Caco-2 (cell line): ENCODE results near the gene ATP13A5. TPM values are rescaled to one million over a fixed set of nuclear protein-coding genes. Genes with fewer than 3 reads are reported as not detected.

Source experiments
- BruUV-seq: library from RNA; stranded (reverse); fragments of 400-500 nt; replicated peaks from 2 replicates; lab custom pipeline; 2021; lab: Mats Ljungman, UMichigan
- CTCF ChIA-PET: fragments of 300-600 bp; sonication (Branson Sonifier 250); formaldehyde crosslinking; loops from one replicate; lab custom pipeline; 2022; ENCODE audit warnings: antibody characterized with exemption; lab: Charles Lee
- POLR2A ChIA-PET: fragments of 300-600 bp; sonication (Branson Sonifier 250); formaldehyde crosslinking; loops from one replicate; lab custom pipeline; 2022; ENCODE audit warnings: antibody characterized with exemption; lab: Charles Lee
- DNase-seq, 2 experiments: peaks; one replicate each; pipeline versions ENCODE4 v3.0.0 to v3.0.0-alpha.2; 2020 to 2022
- H3K27me3 ChIP-seq: replicated peaks from 2 replicates; pipeline ENCODE4 v1.6.0; 2011; ENCODE audit warnings: low read length; ENCODE audit not compliant: control insufficient read depth, insufficient read depth
- H3K36me3 ChIP-seq: 2 replicates; pipeline ENCODE4 v1.5.1; 2011; ENCODE audit warnings: low read length; ENCODE audit not compliant: control insufficient read depth, insufficient read depth
- H3K4me1 ChIP-seq: fragments of 250-450 bp; sonication (Bioruptor Pico); 2 replicates; pipeline ENCODE4 v1.5.1; 2020; ENCODE audit warnings: mild to moderate bottlenecking
- H3K4me3 ChIP-seq: 2 replicates; pipeline ENCODE4 v1.5.1; 2011; ENCODE audit warnings: low read depth, mild to moderate bottlenecking, control low read depth, low read length
- H3K9me3 ChIP-seq: fragments of 250-450 bp; sonication (Bioruptor Pico); 2 replicates; pipeline ENCODE4 v1.5.1; 2020; ENCODE audit warnings: mild to moderate bottlenecking, moderate library complexity
- H3K27ac Mint-ChIP-seq: one replicate; pipeline ENCODE4 v1.8.0; 2022; ENCODE audit warnings: mixed read lengths; ENCODE audit not compliant: unreplicated experiment
- H3K27me3 Mint-ChIP-seq: one replicate; pipeline ENCODE4 v1.8.0; 2022; ENCODE audit warnings: mixed read lengths; ENCODE audit not compliant: insufficient read depth, unreplicated experiment
- H3K36me3 Mint-ChIP-seq: one replicate; pipeline ENCODE4 v1.8.0; 2022; ENCODE audit warnings: mild to moderate bottlenecking, mixed read lengths; ENCODE audit not compliant: insufficient read depth, unreplicated experiment
- H3K4me1 Mint-ChIP-seq: one replicate; pipeline ENCODE4 v1.8.0; 2022; ENCODE audit warnings: low read depth, mixed read lengths; ENCODE audit not compliant: unreplicated experiment
- H3K4me3 Mint-ChIP-seq: one replicate; pipeline ENCODE4 v1.8.0; 2022; ENCODE audit warnings: mild to moderate bottlenecking, moderate library complexity, mixed read lengths; ENCODE audit not compliant: unreplicated experiment
- H3K9me3 Mint-ChIP-seq: one replicate; pipeline ENCODE4 v1.8.0; 2022; ENCODE audit warnings: mixed read lengths; ENCODE audit not compliant: unreplicated experiment
- CTCF ChIP-seq, 2 experiments: fragments of 200-600 bp in 1 of 2; IDR thresholded peaks; 1 replicate in 1 of 2; 2 replicates in 1 of 2; pipeline versions ENCODE4 v1.5.1 to v1.8.0; 2011 to 2022; ENCODE audit warnings: antibody characterized with exemption in 1 of 2, control low read depth in 1 of 2, inconsistent platforms in 1 of 2, low read depth in 1 of 2, low read length in 1 of 2, mild to moderate bottlenecking in 1 of 2, moderate library complexity in 1 of 2; ENCODE audit not compliant: insufficient read depth in 1 of 2, severe bottlenecking in 1 of 2, unreplicated experiment in 1 of 2
- intact Hi-C: fragments of 100-400 bp; cut with micrococcal nuclease; formaldehyde crosslinking; loops from one replicate; pipeline ENCODE4 v1.10.0; 2022; ENCODE audit not compliant: unreplicated experiment
- total RNA-seq: library from RNA; stranded (reverse); gene quantifications from 2 replicates; pipeline ENCODE4 v1.2.3, GENCODE V29; 2022

Gene ATP13A5
- total RNA-seq, 1 experiment from 2014 or later, result not detected

DNA sequence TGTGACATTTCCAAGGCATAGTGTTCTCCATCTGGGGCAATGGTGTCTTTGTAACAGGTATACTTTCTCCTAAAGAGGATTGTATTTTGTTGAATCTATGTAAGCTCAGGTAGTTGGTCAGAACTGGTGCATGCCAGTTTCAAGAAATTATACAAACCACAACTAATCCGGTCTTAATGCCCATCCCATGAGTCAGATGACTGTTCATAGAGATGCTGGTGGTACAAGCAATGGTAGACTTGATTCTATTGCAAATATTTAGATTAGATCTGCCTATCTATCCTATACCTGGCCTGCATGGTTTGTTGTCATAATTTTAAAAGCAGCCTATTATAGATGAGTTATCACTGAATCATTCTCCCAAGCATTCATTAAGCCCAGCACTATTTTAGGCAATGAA is 43.5 kb downstream of the ATP13A5 start:
- H3K27me3 Mint-ChIP-seq, result no peaks in the 10 kb centered on the region
- Histone ChIP-seq H3K27me3 (no peaks in the 10 kb centered on the region), H3K4me3 (no peak overlapping the region), H3K36me3 (no peaks in the 10 kb centered on the region), H3K4me1 (no peaks in the 10 kb centered on the region), H3K9me3 (no peaks in the 10 kb centered on the region)
- no peak overlapping the region for H3K27ac Mint-ChIP-seq
- intact Hi-C loops, result no loop called here
- H3K4me3 Mint-ChIP-seq, result no peak overlapping the region
- CTCF ChIA-PET, result no interaction called here
- TF ChIP-seq CTCF (IDR thresholded peaks at IDR 0.05; ENCODE audit: insufficient read depth in 1 of 2, low read depth in 1 of 2, low read length in 1 of 2, severe bottlenecking in 1 of 2, unreplicated experiment in 1 of 2), result no peak
- no peak for DNase-seq
- no TSS peak for BruUV-seq
- H3K36me3 Mint-ChIP-seq, result no peaks in the 10 kb centered on the region
- peaks cover 10% of the 10 kb centered on the region for H3K9me3 Mint-ChIP-seq
- peaks cover 7% of the 10 kb centered on the region for H3K4me1 Mint-ChIP-seq
- POLR2A ChIA-PET, result no interaction called here

- no TSS peak for BruUV-seq
- H3K4me1 ChIP-seq, result no peaks in the 10 kb centered on the region
- CTCF ChIA-PET, result interaction anchor here (0.7 kb wide), 1 partner anchor 18 kb away, joined by 3 read pairs; no protein-coding TSS in a partner anchor
These were observed 45.3 kb downstream of the ATP13A5 start for GRCh38 chr3:193333229-193333628.

GRCh38 chr3:193330555-193331204 is 47.9 kb downstream of the ATP13A5 start:
- Histone ChIP-seq H3K4me3 (no peak overlapping the region), H3K27me3 (no peaks in the 10 kb centered on the region), H3K9me3 (no peaks in the 10 kb centered on the region), H3K4me1 (no peaks in the 10 kb centered on the region), H3K36me3 (no peaks in the 10 kb centered on the region)
- CTCF ChIA-PET, result no interaction called here
- POLR2A ChIA-PET, result no interaction called here
- BruUV-seq, result no TSS peak
- no peak for TF ChIP-seq CTCF (IDR thresholded peaks at IDR 0.05; ENCODE audit: insufficient read depth in 1 of 2, low read depth in 1 of 2, low read length in 1 of 2, severe bottlenecking in 1 of 2, unreplicated experiment in 1 of 2)
- Mint-ChIP-seq H3K9me3 (peaks cover 10% of the 10 kb centered on the region), H3K27me3 (no peaks in the 10 kb centered on the region), H3K36me3 (no peaks in the 10 kb centered on the region), H3K4me3 (no peak overlapping the region), H3K27ac (no peak overlapping the region), H3K4me1 (peaks cover 7% of the 10 kb centered on the region)
- no peak for DNase-seq
- intact Hi-C loops, result loop anchor here (1.0 kb wide), 1 partner anchor 415 kb away; no protein-coding TSS in a partner anchor

More at GRCh38 chr3:193333229-193333628, 45.3 kb downstream of the ATP13A5 start:
- Mint-ChIP-seq H3K4me1 (peaks cover 7% of the 10 kb centered on the region), H3K9me3 (peaks cover 10% of the 10 kb centered on the region), H3K36me3 (no peaks in the 10 kb centered on the region), H3K27me3 (no peaks in the 10 kb centered on the region), H3K4me3 (no peak overlapping the region), H3K27ac (no peak overlapping the region)
- intact Hi-C loops, result no loop called here
- no peak overlapping the region for H3K4me3 ChIP-seq
- no peak for TF ChIP-seq CTCF (IDR thresholded peaks at IDR 0.05; ENCODE audit: insufficient read depth in 1 of 2, low read depth in 1 of 2, low read length in 1 of 2, severe bottlenecking in 1 of 2, unreplicated experiment in 1 of 2)
- POLR2A ChIA-PET, result no interaction called here
- H3K9me3 ChIP-seq, result no peaks in the 10 kb centered on the region
- H3K27me3 ChIP-seq, result no peaks in the 10 kb centered on the region
- H3K36me3 ChIP-seq, result no peaks in the 10 kb centered on the region
- no peak for DNase-seq
